ENCODE measurements around the gene HDHD5. TPM values are rescaled to one million over a fixed set of nuclear protein-coding genes. Genes with fewer than 3 reads are reported as not detected.

Gene HDHD5
- total RNA-seq, 1 experiment from 2014 or later, result 68.4 TPM

GRCh38 chr22:17130199-17130598 lies 28.9 kb downstream of the HDHD5 start:
- peaks cover 3 to 9% (median 4%) of the 10 kb centered on the region in 3 experiments; a peak in 5 of 7 replicates for H3K36me3 Mint-ChIP-seq (ENCODE audit: insufficient read depth in 1 of 3, low read depth in 3 of 3)
- Histone ChIP-seq H3K27ac (ENCODE audit: insufficient read length, low read depth, low read length) (no peak overlapping the region), H2BK120ac (ENCODE audit: low read depth, low read length, poor library complexity, severe bottlenecking) (no peak overlapping the region), H4K91ac (ENCODE audit: insufficient read length, low read depth, low read length) (no peak overlapping the region), H2BK12ac (ENCODE audit: insufficient read length, low read depth, low read length) (no peak overlapping the region), H3K23ac (ENCODE audit: insufficient read length, low read depth, low read length) (no peak overlapping the region), H3K79me2 (ENCODE audit: insufficient read depth, low read length) (no peaks in the 10 kb centered on the region), H3K9ac (ENCODE audit: extremely low read depth, insufficient read length, low read length) (no peak overlapping the region), H2BK15ac (ENCODE audit: low read depth, low read length) (no peak overlapping the region), H3K14ac (ENCODE audit: insufficient read depth, low read length) (no peak overlapping the region), H2AFZ (ENCODE audit: low read length) (no peak overlapping the region), H2AK5ac (ENCODE audit: insufficient read length, low read length) (no peak overlapping the region), H3K18ac (ENCODE audit: insufficient read length, low read depth, low read length) (no peak overlapping the region), H3K4ac (ENCODE audit: low read depth, low read length) (no peak overlapping the region), H3K23me2 (ENCODE audit: insufficient read length, low read depth, low read length, poor library complexity, severe bottlenecking) (no peaks in the 10 kb centered on the region), H3K56ac (ENCODE audit: insufficient read length, low read depth, low read length) (no peak overlapping the region), H3K9me3 (ENCODE audit: control insufficient read depth, low read depth, low read length) (no peaks in the 10 kb centered on the region), H3K27me3 (ENCODE audit: insufficient read depth, low read length) (no peaks in the 10 kb centered on the region), H4K20me1 (ENCODE audit: control insufficient read depth, insufficient read depth, insufficient read length) (no peaks in the 10 kb centered on the region), H4K5ac (ENCODE audit: insufficient read length, low read depth, low read length) (no peak overlapping the region), H3K79me1 (ENCODE audit: insufficient read depth, low read depth, low read length, poor library complexity, severe bottlenecking) (no peaks in the 10 kb centered on the region), H3T11ph (ENCODE audit: low read length) (no peak overlapping the region), H2BK5ac (ENCODE audit: insufficient read length, low read length) (no peak overlapping the region), H2BK20ac (ENCODE audit: low read depth, low read length, poor library complexity, severe bottlenecking) (no peak overlapping the region), H3K4me2 (ENCODE audit: insufficient read depth, insufficient read length, low read length) (no peak overlapping the region), H4K8ac (replicated peaks; ENCODE audit: insufficient read length, low read depth, low read length) (no peak overlapping the region), H3K4me1 (ENCODE audit: insufficient read depth, low read length) (no peaks in the 10 kb centered on the region)
- TF ChIP-seq CTCF (conservative IDR thresholded peaks at IDR 0.05), result no peak
- WGBS (ENCODE audit: extremely low coverage, insufficient read length, low lambda C conversion rate), result no CpG with 5 or more reads among the region's 1 CpG
- H3K27ac Mint-ChIP-seq, result no peak overlapping the region; a peak in 1 of 7 replicates
- no peak for DNase-seq
- no peak overlapping the region for H3K4me3 Mint-ChIP-seq
- H3K27me3 Mint-ChIP-seq (ENCODE audit: low read depth), result no peaks in the 10 kb centered on the region; the same call in none of the 2 replicates
- H3K4me1 Mint-ChIP-seq, result peaks cover 10 to 11% of the 10 kb centered on the region in 2 experiments
- no peaks in the 10 kb centered on the region for H3K9me3 Mint-ChIP-seq
